NOMO-1 treated with DMSO at 0.1 percent for 48 hours (cell line): ENCODE measurements around the gene FEM1C.
"Not testable (repeated sequence)": the region's sequence is repeated elsewhere in the genome, so short reads cannot be mapped to it uniquely, and the experiment has no call there.

Experiments used
- DNase-seq: peaks from one replicate; lab custom pipeline; 2025; ENCODE audit not compliant: unreplicated experiment; lab: John Stamatoyannopoulos, UW

FEM1C gene

GRCh38 chr5:115480271-115480670, 64.3 kb downstream of the FEM1C start:
- DNase-seq, result no peak

- DNase-seq, result not testable (repeated sequence)
Observed at GRCh38 chr5:115479166-115479873, 65.3 kb downstream of the FEM1C start.

- no peak for DNase-seq
Observed at GRCh38 chr5:115478281-115478680, 66.3 kb downstream of the FEM1C start.

GRCh38 chr5:115477581-115477980, 67.0 kb downstream of the FEM1C start:
- no peak for DNase-seq

- DNase-seq, result no peak
Observed at GRCh38 chr5:115475788-115476187, 68.8 kb downstream of the FEM1C start.

- DNase-seq, result peak; percentile 19
Observed at GRCh38 chr5:115472271-115473025, 72.1 kb downstream of the FEM1C start.

GRCh38 chr5:115471345-115472063, 73.1 kb downstream of the FEM1C start:
- DNase-seq, result no peak

GRCh38 chr5:115470921-115471320, 73.7 kb downstream of the FEM1C start:
- DNase-seq, result no peak
